ENCODE measurements around the gene PUM2.

- TF ChIP-seq USF2 (CRISPR knock-in tag; IDR thresholded peaks at IDR 0.05) (no peak), SP1 (CRISPR knock-in tag; conservative IDR thresholded peaks at IDR 0.05) (peak; percentile 42; the same call in 1 of the 2 replicates), CTCF (IDR thresholded peaks at IDR 0.05) (no peak)
Measured at GRCh38 chr2:20350041-20350712, 467 bp downstream of the PUM2 start.
